ENCODE results near the gene SRRM4.
"Not testable (repeated sequence)": the region's sequence is repeated elsewhere in the genome, so short reads cannot be mapped to it uniquely, and the experiment has no call there.

The SRRM4 gene

GRCh38 chr12:119071638-119072231, 90.4 kb downstream of the SRRM4 start:
- no peak for DNase-seq

DNA sequence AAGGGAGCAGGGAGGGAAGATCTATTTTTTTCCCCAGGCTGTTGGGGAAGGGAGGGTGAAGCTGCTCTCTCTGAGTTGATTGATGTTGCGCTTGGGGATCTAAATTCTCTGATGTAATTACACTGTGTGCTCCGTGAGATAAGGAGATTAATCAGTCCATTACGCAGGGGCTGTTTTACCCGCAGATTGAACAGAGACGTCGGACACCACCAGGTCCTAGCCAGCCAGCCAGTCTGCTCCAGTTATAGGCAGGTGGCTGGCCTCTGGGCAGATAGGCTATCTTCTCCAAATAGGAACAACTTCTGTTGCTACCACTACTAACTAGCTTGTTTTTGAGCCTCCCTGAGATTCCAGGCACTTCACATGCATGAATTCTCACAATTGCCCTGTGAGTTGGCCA, 91.1 kb downstream of the SRRM4 start:
- DNase-seq: no peak

DNA sequence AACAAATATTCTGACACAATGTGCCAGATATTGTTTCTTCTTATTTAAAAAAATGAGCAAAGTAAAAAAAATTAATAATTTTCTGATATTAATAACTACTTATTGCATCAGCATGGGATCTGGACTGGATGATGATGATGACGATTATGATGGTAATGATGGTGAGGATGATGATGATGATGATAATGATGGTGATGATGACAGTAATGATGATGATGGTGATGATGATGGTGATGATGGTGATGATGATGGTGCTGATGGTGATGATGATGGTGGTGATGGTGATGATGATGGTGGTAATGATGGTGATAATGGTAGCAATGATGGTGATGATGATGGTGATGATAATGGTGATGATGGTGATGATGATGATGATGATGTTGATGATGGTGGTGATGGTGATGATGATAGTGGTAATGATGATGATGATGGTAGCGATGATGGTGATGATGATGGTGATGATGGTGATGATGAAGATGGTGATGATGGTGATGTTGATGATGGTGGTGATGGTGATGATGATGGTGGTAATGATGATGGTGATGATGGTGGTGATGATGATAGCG, 94.0 kb downstream of the SRRM4 start:
- DNase-seq: no peak

GRCh38 chr12:119075918-119076317, 94.6 kb downstream of the SRRM4 start:
- no peak for DNase-seq

DNA sequence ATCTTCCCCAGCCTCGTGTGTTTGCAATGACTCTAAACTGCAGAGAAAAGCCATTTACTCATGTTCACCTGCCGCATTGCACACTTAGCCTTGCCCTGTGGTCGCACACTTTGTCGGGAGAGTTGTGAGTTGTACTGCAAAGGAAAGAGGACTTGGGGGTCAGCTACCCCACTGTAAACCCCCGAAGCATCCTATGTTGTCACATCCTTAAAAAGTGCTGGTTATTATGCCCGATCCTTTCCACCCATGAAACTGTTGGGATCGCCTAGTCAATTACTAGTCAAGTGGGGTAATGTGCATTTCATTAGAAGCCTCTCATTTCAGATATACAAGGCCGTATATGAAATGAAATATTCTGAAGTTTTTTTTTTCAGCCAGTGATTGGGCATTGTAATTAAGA, 98.2 kb downstream of the SRRM4 start:
- DNase-seq: no peak

- DNase-seq: no peak
These were observed 100.7 kb downstream of the SRRM4 start for GRCh38 chr12:119082016-119082415.

DNA sequence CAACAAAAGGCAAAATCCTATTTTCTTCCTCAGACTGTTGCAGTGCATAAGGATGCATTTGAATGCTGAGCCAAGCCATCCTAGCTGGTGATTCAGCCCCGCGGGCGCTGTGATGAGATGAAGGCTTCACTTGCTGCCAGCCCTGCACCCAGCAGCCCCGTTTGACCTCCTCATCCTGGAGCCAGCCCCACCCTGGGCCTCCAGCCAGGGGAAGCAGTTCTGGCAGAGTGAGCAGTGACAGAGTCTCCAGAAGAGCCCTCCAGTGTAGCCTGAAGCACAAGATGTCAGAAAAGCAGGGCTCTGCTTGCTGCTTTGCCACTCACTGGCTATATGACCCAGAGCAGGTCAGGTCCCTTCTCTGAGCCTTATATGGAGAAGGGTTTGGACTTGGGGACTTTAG, 101.2 kb downstream of the SRRM4 start:
- no peak for DNase-seq

DNA sequence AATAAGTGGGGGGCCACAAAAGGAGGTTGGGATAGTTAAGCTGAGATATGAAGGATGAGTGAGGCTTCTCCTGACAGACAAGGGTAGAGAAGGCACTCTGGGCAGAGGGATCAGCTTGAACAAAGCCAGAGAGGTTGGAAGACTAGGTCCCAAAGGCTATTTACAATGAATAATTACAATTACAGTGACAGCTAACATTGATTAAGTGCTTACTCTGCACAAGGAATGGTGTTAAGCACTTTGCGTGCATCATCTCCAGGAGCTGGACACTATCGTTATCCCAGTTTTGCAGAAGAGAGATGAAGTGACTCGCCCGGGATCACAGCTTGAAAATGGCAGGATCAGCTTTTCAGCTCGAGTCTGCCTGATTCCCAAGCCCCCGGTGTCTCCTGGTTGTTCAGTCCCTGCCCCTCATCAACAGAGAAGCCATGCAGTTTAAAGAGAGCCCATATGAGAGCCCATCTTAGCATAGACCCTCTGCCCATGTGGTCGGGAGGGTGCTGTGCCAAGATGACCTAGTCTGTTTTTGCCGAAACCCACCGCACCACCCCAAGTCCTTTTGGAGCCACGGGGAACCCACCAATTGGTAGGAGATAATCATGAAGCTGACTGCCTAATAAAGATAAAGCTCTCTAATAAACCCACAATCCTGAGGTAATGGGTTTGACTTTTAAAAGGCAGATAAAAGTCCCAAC, 107.5 kb downstream of the SRRM4 start:
- no peak for DNase-seq

DNA sequence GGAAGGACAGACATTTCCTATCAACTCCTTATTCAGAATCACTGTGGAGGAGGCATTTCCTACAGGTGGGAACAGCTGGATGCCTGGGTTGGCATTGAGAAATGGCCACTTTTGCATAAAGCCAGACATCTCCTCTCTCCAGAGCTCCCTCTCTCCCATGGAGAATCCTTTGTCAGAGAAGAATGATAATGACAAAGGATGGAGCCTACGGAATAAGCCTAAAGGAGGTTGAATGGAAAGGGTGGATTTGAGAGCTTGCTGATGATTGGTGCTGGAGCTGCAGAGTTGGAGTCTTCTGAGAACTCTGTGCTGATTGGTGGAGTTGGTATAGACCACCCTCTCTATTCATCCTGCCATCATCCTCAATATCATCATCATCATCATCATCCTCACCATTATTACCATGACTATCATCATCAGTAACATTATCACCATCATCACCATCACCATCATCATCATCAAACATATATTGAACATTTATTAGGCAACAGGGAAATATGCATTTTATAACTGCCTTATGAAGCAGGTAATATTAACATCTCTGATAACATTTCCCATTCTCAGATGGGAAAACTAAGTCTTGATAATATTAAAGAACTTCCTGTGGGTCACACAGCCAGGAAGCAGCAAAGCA, 108.2 kb downstream of the SRRM4 start:
- no peak for DNase-seq

- DNase-seq: no peak
These were observed 108.9 kb downstream of the SRRM4 start for GRCh38 chr12:119090276-119090675.

GRCh38 chr12:119090865-119091264, 109.5 kb downstream of the SRRM4 start:
- DNase-seq: no peak

- DNase-seq: no peak
These were observed 115.3 kb downstream of the SRRM4 start for GRCh38 chr12:119096429-119097202.

GRCh38 chr12:119100933-119101332, 119.6 kb downstream of the SRRM4 start:
- no peak for DNase-seq

DNA sequence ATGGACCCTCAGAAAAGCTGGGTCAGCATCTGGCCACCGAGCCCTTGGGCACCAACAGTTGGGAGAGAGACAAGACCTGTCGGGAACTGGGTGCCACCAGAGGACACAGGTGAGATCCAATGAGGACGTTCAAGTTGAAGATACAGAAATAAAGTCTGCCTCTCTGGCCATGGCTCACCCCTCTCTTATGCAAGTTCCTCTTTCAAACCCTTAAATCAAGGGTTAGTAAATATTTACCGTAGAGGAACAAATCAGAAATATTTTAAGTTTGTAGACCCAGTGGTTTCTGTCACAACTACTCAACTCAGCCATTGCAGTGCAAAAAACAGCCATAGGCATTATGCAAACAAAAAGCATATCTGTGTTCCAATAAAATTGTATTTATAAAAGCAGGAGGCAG, 120.9 kb downstream of the SRRM4 start:
- DNase-seq: no peak

DNA sequence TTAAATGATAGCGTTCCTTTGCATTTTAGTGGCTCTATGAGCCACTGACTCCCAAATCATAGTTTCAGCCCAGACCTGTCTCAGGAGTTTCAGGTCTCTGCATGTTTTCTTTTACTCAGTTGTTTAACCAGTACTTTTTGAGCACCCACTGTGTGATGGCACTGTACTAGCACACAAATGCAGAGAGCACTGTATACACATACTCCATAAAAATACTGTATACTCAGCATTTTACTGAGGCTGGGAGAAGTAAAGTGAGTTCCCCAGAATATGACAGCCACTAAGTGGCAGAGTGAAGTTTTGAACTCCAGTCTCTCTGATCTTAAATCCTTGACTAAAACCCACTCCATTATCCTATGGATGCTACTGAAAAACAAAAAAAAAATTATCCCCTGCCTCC, 121.4 kb downstream of the SRRM4 start:
- no peak for DNase-seq

GRCh38 chr12:119104969-119105368, 123.6 kb downstream of the SRRM4 start:
- not testable (repeated sequence) for DNase-seq

DNA sequence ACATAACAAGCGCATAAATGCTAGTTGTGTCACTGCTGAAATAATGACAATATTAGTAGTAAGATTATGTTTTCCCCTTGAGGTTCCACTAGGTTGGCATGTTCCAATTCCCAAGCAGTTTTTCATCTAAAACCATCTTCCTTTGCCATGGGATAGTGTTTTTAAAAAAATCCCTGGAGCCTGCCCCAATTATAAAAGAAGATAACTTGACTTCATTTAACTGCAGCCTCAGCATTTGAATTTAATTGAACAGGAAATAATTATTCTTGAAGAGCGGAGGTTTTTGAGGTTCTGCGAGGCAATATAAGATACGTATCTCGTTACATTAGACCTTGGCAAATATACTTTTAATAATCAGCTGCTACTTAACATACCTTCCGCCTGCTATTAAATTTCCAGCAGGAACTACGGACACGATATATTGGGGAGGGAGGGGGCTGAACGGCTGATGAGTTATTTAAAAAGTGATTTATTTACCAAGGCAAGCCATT, 132.2 kb downstream of the SRRM4 start:
- no peak for DNase-seq

- no peak for DNase-seq
These were observed 133.0 kb downstream of the SRRM4 start for GRCh38 chr12:119114294-119114693.

DNA sequence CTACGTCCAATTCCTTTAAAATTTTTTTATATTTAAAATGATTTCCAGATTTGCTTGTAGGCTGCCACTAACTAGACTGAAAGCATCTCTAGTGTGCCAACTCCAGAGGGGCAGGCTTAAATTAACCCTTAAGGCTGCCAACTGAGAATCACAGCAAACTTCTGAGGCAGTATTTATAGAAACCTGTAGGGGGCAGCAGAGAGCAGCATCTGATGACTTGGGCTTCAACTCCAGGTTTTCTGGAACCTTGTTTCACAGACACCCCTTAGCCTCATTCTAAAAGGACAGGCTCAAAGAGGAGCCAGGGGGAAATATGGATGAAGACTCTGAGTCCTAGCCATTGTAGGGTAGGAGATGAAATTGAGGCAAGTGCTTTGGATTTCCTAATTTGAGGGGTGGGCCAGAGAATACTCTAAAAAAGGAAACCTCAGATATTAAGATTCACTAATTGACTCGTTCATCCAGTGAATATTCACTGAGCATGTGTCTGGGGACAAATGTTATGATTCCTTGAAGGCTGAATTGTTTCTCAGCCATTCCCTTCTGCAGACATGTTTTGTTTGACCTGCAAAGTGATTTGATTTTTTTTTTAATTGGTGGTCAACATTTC, 134.1 kb downstream of the SRRM4 start:
- no peak for DNase-seq

GRCh38 chr12:119117936-119118335, 136.6 kb downstream of the SRRM4 start:
- DNase-seq: no peak

- no peak for DNase-seq
These were observed 137.3 kb downstream of the SRRM4 start for GRCh38 chr12:119118625-119119024.

GRCh38 chr12:119122047-119122446, 140.7 kb downstream of the SRRM4 start:
- no peak for DNase-seq

GRCh38 chr12:119122751-119123150, 141.4 kb downstream of the SRRM4 start:
- no peak for DNase-seq

All from T1000 (cell line).